ENCODE data around the gene PSMA7.
A peak's percentile ranks its signal among the peaks of the same experiment; 100 is the strongest.

The PSMA7 gene

DNA sequence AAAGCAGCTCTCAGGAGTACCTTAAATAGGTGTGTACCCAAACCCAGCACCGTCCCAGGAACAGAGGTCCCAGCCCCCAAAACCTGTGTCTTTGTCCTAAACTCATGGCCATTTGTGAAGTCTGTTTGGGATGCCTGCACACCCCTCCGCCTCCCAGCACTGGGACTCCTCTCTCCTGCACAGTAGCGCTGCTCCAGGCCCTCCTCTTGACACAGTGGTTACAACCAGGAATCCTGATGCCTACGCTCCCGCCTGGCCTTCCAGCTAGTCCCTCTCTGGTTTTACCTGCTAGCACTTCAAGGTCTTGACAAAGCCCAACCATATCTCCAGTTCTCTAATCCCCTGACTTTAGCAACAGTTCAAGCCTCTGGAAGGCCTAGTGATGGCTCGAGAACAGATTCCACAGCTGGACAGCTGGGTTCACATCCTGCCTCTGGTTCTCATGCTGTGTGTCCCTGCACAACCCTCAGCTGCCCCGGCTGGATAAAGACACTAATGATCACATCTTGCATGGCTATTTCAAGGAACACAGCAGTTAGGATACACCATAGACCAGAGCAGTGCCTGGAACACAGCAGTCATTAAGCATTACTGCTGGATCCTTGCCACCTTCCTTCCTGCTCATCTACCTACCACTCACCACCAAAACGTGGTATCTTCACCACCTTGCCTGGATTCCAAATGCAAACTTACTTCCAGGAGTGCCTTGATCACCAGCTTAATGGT is 5.6 kb downstream of the PSMA7 start:
- TF ChIP-seq, protein P1, sequence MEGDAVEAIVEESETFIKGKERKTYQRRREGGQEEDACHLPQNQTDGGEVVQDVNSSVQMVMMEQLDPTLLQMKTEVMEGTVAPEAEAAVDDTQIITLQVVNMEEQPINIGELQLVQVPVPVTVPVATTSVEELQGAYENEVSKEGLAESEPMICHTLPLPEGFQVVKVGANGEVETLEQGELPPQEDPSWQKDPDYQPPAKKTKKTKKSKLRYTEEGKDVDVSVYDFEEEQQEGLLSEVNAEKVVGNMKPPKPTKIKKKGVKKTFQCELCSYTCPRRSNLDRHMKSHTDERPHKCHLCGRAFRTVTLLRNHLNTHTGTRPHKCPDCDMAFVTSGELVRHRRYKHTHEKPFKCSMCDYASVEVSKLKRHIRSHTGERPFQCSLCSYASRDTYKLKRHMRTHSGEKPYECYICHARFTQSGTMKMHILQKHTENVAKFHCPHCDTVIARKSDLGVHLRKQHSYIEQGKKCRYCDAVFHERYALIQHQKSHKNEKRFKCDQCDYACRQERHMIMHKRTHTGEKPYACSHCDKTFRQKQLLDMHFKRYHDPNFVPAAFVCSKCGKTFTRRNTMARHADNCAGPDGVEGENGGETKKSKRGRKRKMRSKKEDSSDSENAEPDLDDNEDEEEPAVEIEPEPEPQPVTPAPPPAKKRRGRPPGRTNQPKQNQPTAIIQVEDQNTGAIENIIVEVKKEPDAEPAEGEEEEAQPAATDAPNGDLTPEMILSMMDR (IDR thresholded peaks at IDR 0.05) = no peak
- no peaks in the 10 kb centered on the region for H3K27me3 ChIP-seq
- H3K36me3 ChIP-seq = peaks cover 35 to 82% (median 77%) of the 10 kb centered on the region in 3 donors
- no peak overlapping the region for H3K27ac ChIP-seq
- intact Hi-C loops (cut with DNase I; ENCODE audit: low total_unique reads) = loop anchor here (5.0 kb wide), 2 partner anchors 110 to 125 kb away; no protein-coding TSS in a partner anchor
- H3K4me1 ChIP-seq = peaks cover 4 to 25% (median 21%) of the 10 kb centered on the region in 4 donors
- no peak overlapping the region for H3K4me3 ChIP-seq
- no peaks in the 10 kb centered on the region for H3K9me3 ChIP-seq
- no peak for DNase-seq

DNA sequence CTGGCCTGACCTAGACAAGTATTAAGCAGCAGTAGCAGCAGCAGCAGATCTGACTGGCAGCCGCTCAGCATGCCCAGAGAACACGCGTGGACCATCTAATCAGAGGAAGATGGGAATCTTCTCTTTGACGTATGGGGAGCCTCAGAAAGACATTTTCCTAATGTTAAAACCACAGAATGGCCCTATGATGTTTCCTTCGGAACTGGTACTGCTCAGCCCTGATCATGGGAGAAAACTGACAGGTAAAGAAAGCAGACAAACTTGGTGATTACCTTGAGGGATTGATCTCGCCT is 6.2 kb downstream of the PSMA7 start:
- intact Hi-C loops (cut with DNase I; ENCODE audit: low total_unique reads) = loop anchor here (5.0 kb wide), 2 partner anchors 110 to 125 kb away; no protein-coding TSS in a partner anchor
- Histone ChIP-seq H3K4me3 (no peak overlapping the region), H3K27ac (no peak overlapping the region), H3K36me3 (peaks cover 39 to 88% (median 83%) of the 10 kb centered on the region in 3 donors), H3K9me3 (no peaks in the 10 kb centered on the region), H3K27me3 (no peaks in the 10 kb centered on the region), H3K4me1 (peaks cover 4 to 23% (median 18%) of the 10 kb centered on the region in 4 donors)
- TF ChIP-seq, protein P1 (IDR thresholded peaks at IDR 0.05) = no peak
- DNase-seq = no peak

DNA sequence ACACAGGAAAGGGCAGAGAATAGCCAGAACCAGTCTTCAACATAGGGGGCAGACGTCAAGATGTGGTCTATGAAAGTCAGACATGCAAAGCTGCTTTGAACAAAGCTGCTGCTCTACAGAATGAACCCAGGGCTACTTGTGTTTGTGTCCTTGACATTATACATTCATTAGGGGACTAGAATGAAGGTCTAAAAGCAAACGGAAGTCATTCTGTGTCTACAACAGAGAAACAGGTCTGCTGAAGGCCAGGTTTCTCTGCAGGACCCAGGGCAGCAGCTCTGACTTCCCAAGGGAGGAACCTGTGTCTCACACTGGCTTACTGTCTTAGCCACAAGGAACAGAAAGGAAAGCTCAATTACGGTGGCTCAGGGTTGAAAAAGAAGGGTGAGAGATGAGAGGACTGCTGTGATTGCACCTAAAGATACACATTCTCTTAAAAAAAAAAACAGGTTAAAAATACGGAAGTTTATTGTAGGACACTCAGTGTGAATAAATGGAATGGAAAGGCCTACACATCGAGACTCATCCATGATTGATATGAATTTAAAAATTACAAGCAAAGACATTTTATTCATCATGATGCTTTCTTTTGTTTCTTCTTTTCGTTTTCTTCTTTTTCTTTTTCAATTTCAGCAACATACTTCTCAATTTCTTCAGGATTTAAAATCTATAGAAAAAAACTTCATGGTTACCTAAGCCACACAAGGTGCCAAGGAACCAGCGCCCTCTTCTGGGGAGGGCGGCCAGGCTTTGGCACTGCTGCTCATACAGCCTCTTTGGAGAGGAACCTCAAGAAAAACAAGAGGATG is 6.7 kb downstream of the PSMA7 start:
- intact Hi-C loops (cut with DNase I; ENCODE audit: low total_unique reads) = loop anchor here (5.0 kb wide), 2 partner anchors 109 to 124 kb away; no protein-coding TSS in a partner anchor
- peaks cover under 1 to 17% (median 12%) of the 10 kb centered on the region in 4 donors for H3K4me1 ChIP-seq
- H3K4me3 ChIP-seq = no peak overlapping the region
- peak; percentile 70 to 81 for DNase-seq
- peaks cover 44 to 94% (median 88%) of the 10 kb centered on the region in 3 donors for H3K36me3 ChIP-seq
- H3K27ac ChIP-seq = no peak overlapping the region
- TF ChIP-seq, protein P1 (IDR thresholded peaks at IDR 0.05) = peak; percentile 66 to 74
- no peaks in the 10 kb centered on the region for H3K9me3 ChIP-seq
- no peaks in the 10 kb centered on the region for H3K27me3 ChIP-seq

GRCh38 chr20:62135573-62136266 is 7.5 kb downstream of the PSMA7 start:
- no peaks in the 10 kb centered on the region for H3K27me3 ChIP-seq
- intact Hi-C loops (cut with DNase I; ENCODE audit: low total_unique reads) = loop anchor here (5.0 kb wide), 2 partner anchors 108 to 123 kb away; no protein-coding TSS in a partner anchor
- H3K36me3 ChIP-seq = peaks cover 52 to 100% (median 96%) of the 10 kb centered on the region in 3 donors
- H3K4me3 ChIP-seq = no peak overlapping the region
- TF ChIP-seq, protein P1 (IDR thresholded peaks at IDR 0.05) = no peak
- H3K4me1 ChIP-seq = peaks cover 0 to 10% (median 5%) of the 10 kb centered on the region in 4 donors
- no peaks in the 10 kb centered on the region for H3K9me3 ChIP-seq
- DNase-seq = no peak
- peak overlapping the region in 1 of 2 donors; percentile 1 for H3K27ac ChIP-seq

DNA sequence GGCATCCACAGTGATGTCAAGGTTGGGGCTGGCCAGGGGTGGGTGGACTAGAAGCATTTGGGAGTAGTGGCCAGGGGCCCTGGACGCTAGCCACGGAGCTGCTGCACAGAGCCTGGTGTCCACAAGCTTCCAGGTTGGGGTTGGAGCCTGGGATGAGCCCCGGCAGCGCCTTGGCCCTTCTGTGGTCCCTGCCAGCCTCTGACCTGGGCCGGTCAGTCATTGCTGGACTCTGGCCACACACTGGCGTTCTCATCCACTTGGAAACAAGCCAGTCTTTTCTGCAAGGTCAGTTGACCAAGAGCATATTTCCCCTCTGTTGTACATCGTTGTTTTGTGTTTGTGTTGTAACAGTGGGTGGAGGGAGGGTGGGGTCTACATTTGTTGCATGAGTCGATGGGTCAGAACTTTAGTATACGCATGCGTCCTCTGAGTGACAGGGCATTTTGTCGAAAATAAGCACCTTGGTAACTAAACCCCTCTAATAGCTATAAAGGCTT is 8.4 kb downstream of the PSMA7 start:
- no peaks in the 10 kb centered on the region for H3K27me3 ChIP-seq
- H3K4me3 ChIP-seq = no peak overlapping the region
- no peaks in the 10 kb centered on the region for H3K9me3 ChIP-seq
- peak in 1 of 2 donors; percentile 65 for DNase-seq
- peaks cover 59 to 100% (median 95%) of the 10 kb centered on the region in 3 donors for H3K36me3 ChIP-seq
- H3K4me1 ChIP-seq = peaks cover 0 to 7% (median 2%) of the 10 kb centered on the region in 4 donors
- peak overlapping the region in 1 of 2 donors; percentile 1 for H3K27ac ChIP-seq
- TF ChIP-seq, protein P1 (IDR thresholded peaks at IDR 0.05) = no peak
- intact Hi-C loops (cut with DNase I; ENCODE audit: low total_unique reads) = loop anchor here (5.0 kb wide), 2 partner anchors 107 to 122 kb away; no protein-coding TSS in a partner anchor

Measured in tibial artery (tissue), 4 donors.